Gastrocnemius medialis (tissue), 4 donors: ENCODE data around the gene TP53INP2. TPM values are rescaled to one million over a fixed set of nuclear protein-coding genes. Genes with fewer than 3 reads are reported as not detected.

ENCODE experiments used
- ATAC-seq, 2 donors: fragments of 150-250 bp; one replicate each; pipeline ENCODE4 v1.9.1; 2016
- DNase-seq, 2 donors: peaks; one replicate each; pipeline ENCODE4 v3.0.0-alpha.2; 2019
- H3K27ac ChIP-seq, 4 donors: fragments of 200-600 bp; sonication (generic); 1 replicate in 1 of 4; 2 replicates in 3 of 4; pipeline ENCODE4 v1.5.1; 2016 to 2018; ENCODE audit warnings: mild to moderate bottlenecking in 2 of 4, moderate library complexity in 1 of 4
- H3K27me3 ChIP-seq, 3 donors: fragments of 200-600 bp; sonication (generic) in 2 of 3; 1 replicate in 1 of 3; 2 replicates in 2 of 3; pipeline versions ENCODE4 v1.5.1 to v1.6.0; 2016 to 2019; ENCODE audit warnings: mild to moderate bottlenecking in 1 of 3, moderate library complexity in 1 of 3
- H3K36me3 ChIP-seq, 2 donors: fragments of 200-600 bp; sonication (generic) in 1 of 2; one replicate each; pipeline ENCODE4 v1.5.1; 2017 to 2018
- H3K4me1 ChIP-seq, 2 donors: fragments of 200-600 bp; sonication (generic) in 1 of 2; one replicate each; pipeline ENCODE4 v1.5.1; 2016 to 2017; ENCODE audit warnings: mild to moderate bottlenecking in 2 of 2
- H3K4me3 ChIP-seq, 4 donors: fragments of 200-600 bp; sonication (generic) in 3 of 4; 1 replicate in 1 of 4; 2 replicates in 3 of 4; pipeline ENCODE4 v1.5.1; 2016 to 2019; ENCODE audit warnings: mild to moderate bottlenecking in 2 of 4
- H3K9me3 ChIP-seq, 3 donors: fragments of 200-600 bp; sonication (generic) in 2 of 3; 1 replicate in 1 of 3; 2 replicates in 2 of 3; pipeline ENCODE4 v1.5.1; 2016 to 2019
- POLR2A ChIP-seq, 2 donors: fragments of 450-650 bp; IDR thresholded peaks; one replicate each; pipeline ENCODE4 v1.6.1; 2017; ENCODE audit warnings: antibody characterized with exemption in 2 of 2, mild to moderate bottlenecking in 2 of 2, moderate library complexity in 2 of 2
- in situ Hi-C, 4 donors: fragments of 200-750 bp; cut with MboI; loops; one replicate each; pipeline versions ENCODE4 v1.15.0 to v1.8.0; 2017; ENCODE audit warnings: low sequenced_read_pairs in 4 of 4
- intact Hi-C: fragments of 100-400 bp; cut with DNase I; formaldehyde crosslinking; loops from one replicate; pipeline ENCODE4 v1.15.1; 2023; ENCODE audit warnings: low total_unique reads
- total RNA-seq, 4 donors: library from RNA; depleted of rRNA; stranded (reverse); fragments of >200 nt; gene quantifications; one replicate each; pipeline versions ENCODE4 v1.1.0 to v1.2.3, GENCODE V29; 2016
- TF ChIP-seq, protein P1 (sequence below), 5 experiments: fragments of 450-650 bp in 3 of 5; fragments of 200-600 bp in 2 of 5; sonication (generic) in 2 of 5; IDR thresholded peaks in 4 of 5; conservative IDR thresholded peaks in 1 of 5; 1 replicate in 4 of 5; 2 replicates in 1 of 5; pipeline ENCODE4 v1.5.1; 2016 to 2019; ENCODE audit warnings: antibody characterized with exemption in 5 of 5, mild to moderate bottlenecking in 3 of 5, moderate library complexity in 3 of 5

The TP53INP2 gene
- total RNA-seq, 4 donors from 2014 or later: 2.9 to 26.7 (median 11.1) TPM

DNA sequence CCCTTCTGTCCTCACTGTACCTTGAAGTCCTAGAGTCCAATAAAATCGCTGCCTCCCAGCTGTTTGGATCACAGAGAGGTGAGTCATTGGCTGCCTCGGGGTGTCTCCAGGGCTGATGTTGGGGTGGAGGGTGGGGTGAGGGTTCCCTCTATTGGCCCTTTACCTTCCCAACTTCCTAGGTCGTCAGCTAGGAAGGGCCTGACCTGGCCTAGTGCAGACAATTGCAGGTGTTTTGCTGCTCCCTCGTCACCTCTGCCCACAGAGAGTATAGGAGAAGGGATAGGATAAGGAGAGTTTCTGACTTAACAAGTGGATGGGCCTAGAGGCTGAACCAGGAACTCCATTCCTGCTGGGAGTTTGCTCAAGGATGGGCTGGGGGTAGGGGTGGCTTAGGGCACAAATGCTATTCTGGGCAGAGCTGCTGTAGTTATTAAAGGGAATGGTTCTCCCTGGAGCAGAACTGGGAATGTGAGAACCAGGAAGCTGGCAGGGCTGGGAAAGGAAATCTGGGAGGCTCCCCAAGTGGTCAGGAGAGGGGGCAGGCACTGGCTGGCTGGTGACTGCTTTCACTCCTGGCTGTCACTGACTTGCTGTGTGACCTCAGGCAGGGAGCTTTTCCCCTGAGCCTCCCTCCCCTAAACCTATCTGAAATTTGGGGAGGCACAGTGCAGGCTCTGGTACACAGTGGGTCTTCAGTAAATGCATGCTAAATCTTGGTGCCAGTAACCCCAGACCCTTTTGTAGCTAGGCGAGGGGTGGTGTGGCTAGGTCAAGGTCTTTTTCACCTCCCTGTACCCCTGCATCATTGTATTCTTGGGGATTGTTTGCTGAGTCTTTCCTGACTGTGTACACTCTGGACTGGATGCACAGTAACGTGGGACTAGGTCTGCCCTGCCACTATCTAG is 1.5 kb downstream of the TP53INP2 start:
- DNase-seq (peak in 1 of 2 donors; percentile 32), ATAC-seq (no peak)
- TF ChIP-seq, protein P1, sequence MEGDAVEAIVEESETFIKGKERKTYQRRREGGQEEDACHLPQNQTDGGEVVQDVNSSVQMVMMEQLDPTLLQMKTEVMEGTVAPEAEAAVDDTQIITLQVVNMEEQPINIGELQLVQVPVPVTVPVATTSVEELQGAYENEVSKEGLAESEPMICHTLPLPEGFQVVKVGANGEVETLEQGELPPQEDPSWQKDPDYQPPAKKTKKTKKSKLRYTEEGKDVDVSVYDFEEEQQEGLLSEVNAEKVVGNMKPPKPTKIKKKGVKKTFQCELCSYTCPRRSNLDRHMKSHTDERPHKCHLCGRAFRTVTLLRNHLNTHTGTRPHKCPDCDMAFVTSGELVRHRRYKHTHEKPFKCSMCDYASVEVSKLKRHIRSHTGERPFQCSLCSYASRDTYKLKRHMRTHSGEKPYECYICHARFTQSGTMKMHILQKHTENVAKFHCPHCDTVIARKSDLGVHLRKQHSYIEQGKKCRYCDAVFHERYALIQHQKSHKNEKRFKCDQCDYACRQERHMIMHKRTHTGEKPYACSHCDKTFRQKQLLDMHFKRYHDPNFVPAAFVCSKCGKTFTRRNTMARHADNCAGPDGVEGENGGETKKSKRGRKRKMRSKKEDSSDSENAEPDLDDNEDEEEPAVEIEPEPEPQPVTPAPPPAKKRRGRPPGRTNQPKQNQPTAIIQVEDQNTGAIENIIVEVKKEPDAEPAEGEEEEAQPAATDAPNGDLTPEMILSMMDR (IDR thresholded peaks at IDR 0.05 in 4 of 5, conservative IDR thresholded peaks at IDR 0.05 in 1 of 5): peak in 3 of 5 experiments; percentile 6 to 19 (median 14)
- no peak for TF ChIP-seq POLR2A (IDR thresholded peaks at IDR 0.05)
- H3K9me3 ChIP-seq: no peaks in the 10 kb centered on the region
- H3K4me3 ChIP-seq: peak overlapping the region in 2 of 4 donors; percentile 69 to 74
- no peaks in the 10 kb centered on the region for H3K36me3 ChIP-seq
- H3K4me1 ChIP-seq: peaks cover 30 to 49% of the 10 kb centered on the region in 2 donors
- peak overlapping the region; percentile 94 to 100 (median 95) for H3K27ac ChIP-seq
- in situ Hi-C loops: loop anchor here in 1 of 4 donors (25.0 kb wide), 1 partner anchor 168 kb away; no protein-coding TSS in a partner anchor
- intact Hi-C loops: loop anchor here (2.0 to 5.0 kb wide), 2 partner anchors 77 to 168 kb away; no protein-coding TSS in a partner anchor
- no peaks in the 10 kb centered on the region for H3K27me3 ChIP-seq

DNA sequence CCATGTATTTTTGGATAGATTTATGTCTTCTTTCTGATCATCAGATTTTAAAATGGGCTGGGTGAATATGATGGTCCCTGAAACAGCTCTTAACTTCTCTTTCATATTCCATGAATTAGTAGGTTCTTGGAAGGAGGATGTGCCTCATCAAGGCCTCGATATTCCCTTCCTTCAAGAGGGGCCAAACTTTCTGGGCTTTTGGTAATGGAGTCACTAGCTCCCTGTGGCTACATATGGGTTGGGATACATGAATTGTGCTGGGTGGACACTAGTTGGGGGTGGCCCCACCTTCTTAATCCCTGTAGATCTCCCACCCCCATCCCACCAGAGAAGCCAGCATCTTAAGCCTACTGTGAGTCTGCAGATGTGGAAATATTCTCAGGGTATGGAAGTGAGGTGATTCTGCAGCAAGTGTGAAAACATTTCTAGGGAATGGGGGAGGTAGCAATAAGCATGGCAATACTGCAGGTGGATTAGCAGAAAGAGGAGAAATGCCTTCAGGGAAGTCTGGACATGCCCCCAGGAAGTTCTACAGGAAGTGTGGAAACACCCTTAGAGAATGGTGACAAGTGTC is 2.2 kb downstream of the TP53INP2 start:
- Histone ChIP-seq H3K27me3 (no peaks in the 10 kb centered on the region), H3K27ac (peak overlapping the region; percentile 94 to 100 (median 95)), H3K4me3 (no peak overlapping the region), H3K36me3 (no peaks in the 10 kb centered on the region), H3K9me3 (no peaks in the 10 kb centered on the region), H3K4me1 (peaks cover 32 to 53% of the 10 kb centered on the region in 2 donors)
- no peak for TF ChIP-seq POLR2A (IDR thresholded peaks at IDR 0.05)
- TF ChIP-seq, protein P1 (IDR thresholded peaks at IDR 0.05 in 4 of 5, conservative IDR thresholded peaks at IDR 0.05 in 1 of 5): no peak
- ATAC-seq (no peak), DNase-seq (no peak)
- intact Hi-C loops: loop anchor here (5.0 kb wide), 1 partner anchor 169 kb away; no protein-coding TSS in a partner anchor
- in situ Hi-C loops: loop anchor here in 1 of 4 donors (25.0 kb wide), 1 partner anchor 169 kb away; no protein-coding TSS in a partner anchor

DNA sequence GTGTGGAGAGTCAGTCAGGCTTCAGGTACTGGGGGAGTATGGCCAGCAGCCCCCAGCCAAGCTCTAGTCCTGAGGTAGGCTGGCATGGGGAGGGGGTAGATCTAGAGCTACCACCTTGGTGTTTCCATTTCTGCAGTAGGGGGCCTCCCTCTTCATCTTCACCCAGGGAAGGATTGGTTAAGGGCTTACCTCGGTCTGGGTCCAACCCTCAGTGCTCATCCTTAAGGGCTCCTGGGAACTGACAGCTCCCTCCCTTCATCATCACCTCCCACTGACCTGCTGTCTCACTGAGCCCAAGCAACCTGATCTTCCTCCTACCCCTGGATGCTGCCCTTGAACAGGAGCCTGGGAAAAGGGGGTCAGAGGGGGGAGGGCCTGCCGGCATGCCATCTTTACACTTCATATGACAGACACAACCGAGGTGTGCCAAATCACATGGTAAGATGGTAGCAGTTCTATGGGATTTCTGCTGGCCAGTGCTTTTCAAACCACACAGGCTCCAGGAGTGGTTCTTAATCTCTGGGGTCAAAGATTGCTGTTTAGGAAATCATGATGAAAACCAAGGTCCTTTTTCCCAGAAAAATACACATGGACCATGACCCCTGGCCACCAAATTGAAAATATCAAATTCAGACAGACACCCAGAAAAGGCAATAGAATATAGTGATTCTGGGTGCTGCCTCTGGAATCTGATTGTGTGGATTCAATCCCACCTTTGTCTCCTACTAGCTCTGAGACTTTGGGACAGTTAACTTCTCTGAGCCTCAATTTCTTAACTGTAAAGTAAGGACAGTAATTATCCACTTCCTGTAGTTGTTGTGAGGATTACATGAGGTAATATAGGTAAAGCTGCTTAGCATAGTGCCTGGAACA is 3.0 kb downstream of the TP53INP2 start:
- Histone ChIP-seq H3K4me3 (no peak overlapping the region), H3K36me3 (no peaks in the 10 kb centered on the region), H3K9me3 (no peaks in the 10 kb centered on the region), H3K4me1 (peaks cover 32 to 53% of the 10 kb centered on the region in 2 donors), H3K27me3 (no peaks in the 10 kb centered on the region), H3K27ac (peak overlapping the region; percentile 94 to 100 (median 95))
- peak in 1 of 2 donors; percentile 66 for DNase-seq
- intact Hi-C loops: loop anchor here (5.0 kb wide), 1 partner anchor 170 kb away; no protein-coding TSS in a partner anchor
- in situ Hi-C loops: loop anchor here in 1 of 4 donors (25.0 kb wide), 1 partner anchor 170 kb away; no protein-coding TSS in a partner anchor
- TF ChIP-seq POLR2A (IDR thresholded peaks at IDR 0.05): no peak
- TF ChIP-seq, protein P1 (IDR thresholded peaks at IDR 0.05 in 4 of 5, conservative IDR thresholded peaks at IDR 0.05 in 1 of 5): no peak
- ATAC-seq: no peak

DNA sequence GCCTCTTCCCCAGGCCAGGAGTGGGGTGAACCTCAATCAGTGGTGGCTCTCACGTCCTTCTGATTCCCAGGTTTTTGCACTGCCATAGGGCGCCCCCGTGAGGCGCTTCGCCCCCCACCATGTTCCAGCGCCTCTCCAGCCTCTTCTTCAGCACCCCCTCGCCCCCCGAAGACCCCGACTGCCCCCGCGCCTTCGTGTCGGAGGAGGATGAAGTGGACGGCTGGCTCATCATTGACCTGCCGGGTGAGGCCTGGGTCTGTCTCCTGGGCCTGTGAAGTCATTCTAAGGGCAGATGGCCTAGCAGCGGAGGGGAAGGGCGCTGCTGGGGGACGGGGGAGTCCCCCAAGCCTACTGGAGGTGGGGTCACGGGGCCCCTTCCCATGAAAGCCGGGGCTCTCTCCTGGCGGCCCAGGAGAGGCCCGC is 4.5 kb downstream of the TP53INP2 start:
- H3K4me1 ChIP-seq: peaks cover 35 to 53% of the 10 kb centered on the region in 2 donors
- no peaks in the 10 kb centered on the region for H3K9me3 ChIP-seq
- H3K27ac ChIP-seq: peak overlapping the region; percentile 94 to 100 (median 95)
- ATAC-seq (no peak), DNase-seq (peak in 1 of 2 donors; percentile 37)
- peak overlapping the region; percentile 52 to 75 (median 72) for H3K4me3 ChIP-seq
- in situ Hi-C loops: loop anchor here in 1 of 4 donors (25.0 kb wide), 1 partner anchor 171 kb away; no protein-coding TSS in a partner anchor
- TF ChIP-seq POLR2A (IDR thresholded peaks at IDR 0.05): no peak
- TF ChIP-seq, protein P1 (IDR thresholded peaks at IDR 0.05 in 4 of 5, conservative IDR thresholded peaks at IDR 0.05 in 1 of 5): peak in 3 of 5 experiments; percentile 31 to 62 (median 46)
- no peaks in the 10 kb centered on the region for H3K27me3 ChIP-seq
- intact Hi-C loops: loop anchor here (1.0 to 5.0 kb wide), 4 partner anchors 28 to 406 kb away; partner anchors contain the start of gene AHCY
- peaks cover 0 to under 1% of the 10 kb centered on the region in 2 donors for H3K36me3 ChIP-seq
